VCaP (cell line): ENCODE data around the gene MYO18B.

Experiments used
- H3K27ac ChIP-seq: fragments of 450-650 bp; 2 replicates; pipeline ENCODE4 v1.5.1; 2017
- CTCF ChIP-seq: fragments of 450-650 bp; conservative IDR thresholded peaks from 2 replicates; pipeline ENCODE4 v1.5.1; 2017; ENCODE audit warnings: mild to moderate bottlenecking, moderate library complexity

MYO18B gene

GRCh38 chr22:25779426-25779825 lies 37.4 kb downstream of the MYO18B start:
- TF ChIP-seq CTCF: no peak
- H3K27ac ChIP-seq: peak overlapping the region; percentile 54; the same call in 1 of the 2 replicates

- H3K27ac ChIP-seq: peak overlapping the region; percentile 54
- no peak for TF ChIP-seq CTCF
Measured at GRCh38 chr22:25779890-25780289, 37.9 kb downstream of the MYO18B start.

GRCh38 chr22:25780673-25781072 lies 38.7 kb downstream of the MYO18B start:
- TF ChIP-seq CTCF: no peak
- H3K27ac ChIP-seq: peak overlapping the region; percentile 54

- H3K27ac ChIP-seq: no peak overlapping the region
- no peak for TF ChIP-seq CTCF
Measured at GRCh38 chr22:25781801-25782200, 39.8 kb downstream of the MYO18B start.

GRCh38 chr22:25782831-25783230 lies 40.8 kb downstream of the MYO18B start:
- TF ChIP-seq CTCF: no peak
- H3K27ac ChIP-seq: no peak overlapping the region

- no peak overlapping the region for H3K27ac ChIP-seq
- no peak for TF ChIP-seq CTCF
Measured at GRCh38 chr22:25783856-25784255, 41.9 kb downstream of the MYO18B start.

GRCh38 chr22:25786165-25786564 lies 44.2 kb downstream of the MYO18B start:
- H3K27ac ChIP-seq: no peak overlapping the region
- TF ChIP-seq CTCF: no peak

GRCh38 chr22:25791556-25791955 lies 49.6 kb downstream of the MYO18B start:
- TF ChIP-seq CTCF: no peak
- no peak overlapping the region for H3K27ac ChIP-seq
